Measurements from ENCODE around the gene MAD1L1.
"Not testable (repeated sequence)": the region's sequence is repeated elsewhere in the genome, so short reads cannot be mapped to it uniquely, and the experiment has no call there.

The MAD1L1 gene

GRCh38 chr7:1935176-1936005 is 297.4 kb downstream of the MAD1L1 start:
- no peak for DNase-seq

DNA sequence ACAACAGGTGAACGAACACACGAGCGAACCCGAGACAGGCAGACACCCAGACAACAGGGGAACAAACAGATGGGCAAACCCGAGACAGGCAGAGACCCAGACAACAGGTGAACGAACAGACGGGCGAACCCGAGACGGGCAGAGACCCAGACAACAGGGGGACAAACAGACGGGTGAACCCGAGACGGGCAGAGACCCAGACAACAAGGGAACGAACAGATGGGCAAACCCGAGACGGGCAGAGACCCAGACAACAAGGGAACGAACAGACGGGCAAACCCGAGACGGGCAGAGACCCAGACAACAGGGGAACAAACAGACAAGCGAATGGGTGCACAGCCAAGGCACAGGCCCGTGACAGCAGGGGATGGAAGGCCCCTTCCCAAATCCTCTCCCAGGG is 298.0 kb downstream of the MAD1L1 start:
- DNase-seq: no peak

- no peak for DNase-seq
Measured at GRCh38 chr7:1934017-1934416, 298.7 kb downstream of the MAD1L1 start.

DNA sequence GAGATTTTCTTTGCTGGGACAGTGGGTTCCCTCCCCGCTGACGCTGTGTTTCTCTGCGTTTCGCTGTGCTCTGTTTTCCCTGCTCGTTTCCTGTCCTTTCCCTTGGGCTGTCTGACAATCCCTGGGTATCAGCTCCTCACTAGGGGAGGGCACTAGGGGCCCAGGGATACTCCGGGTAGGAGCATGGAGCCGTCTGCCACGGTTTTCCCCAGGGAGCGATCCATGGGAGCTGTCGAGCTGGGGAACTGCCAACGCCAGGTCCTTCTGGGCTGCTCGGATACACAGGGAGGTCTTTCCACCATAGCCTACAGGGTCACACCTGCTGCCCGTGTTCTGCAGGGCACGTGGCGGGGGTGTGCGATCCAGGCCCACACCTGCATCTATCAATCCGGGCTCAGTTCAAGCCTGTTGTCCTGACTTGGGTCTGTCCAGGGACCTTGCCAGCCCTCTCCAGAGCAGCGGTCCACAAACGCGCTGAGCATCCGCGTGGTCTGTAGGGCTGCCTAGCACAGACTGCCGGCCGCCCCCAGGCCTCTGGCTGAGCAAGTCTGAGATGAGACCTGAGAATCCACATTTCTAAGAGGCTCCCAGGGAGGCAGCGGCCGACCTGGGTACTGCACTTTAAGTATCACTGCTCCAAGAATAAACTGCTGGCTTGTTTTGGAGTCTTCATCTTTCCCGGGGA is 299.5 kb downstream of the MAD1L1 start:
- no peak for DNase-seq

DNA sequence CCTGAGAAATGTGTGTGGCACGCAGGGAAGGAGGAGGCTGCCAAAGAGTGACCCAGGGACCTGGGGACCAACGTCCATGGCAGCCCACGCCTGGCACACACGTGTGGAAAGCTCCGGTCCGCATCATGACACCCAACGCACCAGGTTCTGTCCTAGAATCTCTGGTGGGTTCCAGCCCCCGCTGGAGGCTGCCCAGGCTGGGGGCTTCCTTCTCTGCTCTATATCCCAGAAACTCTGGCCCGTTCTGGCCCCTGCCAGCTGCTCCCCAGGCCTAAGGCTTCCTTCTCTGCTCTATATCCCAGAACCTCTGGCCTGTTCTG is 300.8 kb downstream of the MAD1L1 start:
- DNase-seq: no peak

- no peak for DNase-seq
Measured at GRCh38 chr7:1931256-1931950, 301.3 kb downstream of the MAD1L1 start.

- no peak for DNase-seq
Measured at GRCh38 chr7:1930381-1931065, 302.2 kb downstream of the MAD1L1 start.

DNA sequence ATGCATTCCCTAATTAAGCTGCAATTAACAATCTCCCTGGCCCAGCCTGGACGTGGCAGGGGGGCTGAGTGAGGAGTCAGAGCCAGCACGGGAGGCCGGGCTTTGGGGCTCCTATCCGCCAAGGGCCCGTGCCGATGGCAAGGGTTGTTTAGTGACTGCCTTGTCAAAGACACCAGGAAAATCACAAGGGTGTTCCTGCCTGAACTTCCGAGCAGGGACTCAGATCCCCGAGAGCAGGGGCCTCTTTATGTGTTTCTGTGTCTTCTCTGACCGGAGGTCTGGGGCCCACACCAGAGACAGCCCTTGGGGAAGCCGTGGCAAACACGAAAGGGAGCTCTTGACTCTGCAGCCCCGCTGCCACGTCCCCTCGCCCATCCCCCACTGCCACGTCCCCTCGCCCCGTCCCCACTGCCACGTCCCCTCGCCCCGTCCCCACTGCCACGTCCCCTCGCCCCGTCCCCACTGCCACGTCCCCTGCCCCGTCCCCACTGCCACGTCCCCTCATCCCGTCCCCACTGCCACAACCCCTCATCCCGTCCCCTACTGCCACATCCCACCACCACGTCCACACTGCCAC is 303.3 kb downstream of the MAD1L1 start:
- not testable (repeated sequence) for DNase-seq

DNA sequence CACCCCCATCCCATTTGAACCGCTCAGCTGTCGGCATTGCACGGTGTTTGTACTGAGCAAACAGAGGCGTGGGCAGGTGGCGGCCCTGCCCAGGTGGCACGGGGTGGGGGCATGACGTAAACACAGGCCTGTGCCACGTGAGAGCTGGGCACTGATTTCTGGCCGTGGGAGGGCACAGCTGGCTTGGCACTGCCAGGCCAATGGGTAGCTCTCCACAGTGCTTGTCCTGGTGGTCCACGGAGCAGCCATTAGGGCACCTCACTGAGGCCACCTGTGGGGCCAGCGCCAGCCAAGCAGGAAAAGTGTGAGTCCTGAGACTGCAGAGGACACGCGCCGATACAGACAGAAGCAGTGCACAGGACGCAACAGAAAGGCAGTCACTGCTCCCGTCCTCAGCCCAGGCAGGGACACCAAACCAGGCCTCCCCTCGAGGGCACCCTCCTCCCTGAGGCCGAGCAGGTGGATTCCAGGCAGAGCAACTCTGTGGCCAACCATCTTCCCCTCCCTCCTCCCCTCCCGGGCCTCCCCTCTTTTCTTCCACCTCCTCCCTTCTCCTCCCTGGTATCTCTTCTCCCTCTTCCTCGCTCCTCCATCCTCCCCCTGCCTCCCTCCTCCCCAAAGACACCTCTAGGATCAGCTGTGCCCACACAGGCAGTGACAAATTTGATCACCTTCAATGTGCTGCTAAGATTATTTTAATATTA is 303.9 kb downstream of the MAD1L1 start:
- DNase-seq: no peak

DNA sequence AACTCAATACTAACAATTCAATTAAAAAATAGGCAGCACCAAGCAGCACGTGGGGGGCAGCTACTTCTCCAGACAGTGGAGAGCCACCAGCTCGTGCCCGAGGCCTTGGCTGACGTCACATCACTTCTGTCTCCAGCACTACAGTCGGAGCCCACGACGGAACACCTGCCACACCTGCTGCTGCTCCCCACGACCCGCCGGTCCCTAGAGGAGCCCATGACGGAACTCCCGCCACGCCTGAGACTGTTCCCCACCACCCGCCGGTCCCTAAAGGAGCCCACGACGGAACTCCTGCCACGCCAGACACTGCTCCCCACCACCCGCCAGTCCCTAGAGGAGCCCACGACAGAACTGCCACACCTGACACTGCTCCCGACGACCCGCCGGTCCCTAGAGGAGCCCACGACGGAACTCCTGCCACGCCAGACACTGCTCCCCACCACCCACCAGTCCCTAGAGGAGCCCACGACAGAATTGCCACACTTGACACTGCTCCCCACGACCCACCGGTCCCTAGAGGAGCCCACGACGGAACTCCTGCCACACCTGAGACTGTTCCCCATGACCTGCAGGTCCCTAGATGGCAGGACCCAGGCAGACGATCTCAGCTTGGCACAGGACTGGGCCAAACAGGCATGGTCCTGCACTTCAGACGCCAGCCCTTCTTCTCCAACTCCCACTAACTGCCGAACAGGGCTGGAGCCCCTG is 304.7 kb downstream of the MAD1L1 start:
- no peak for DNase-seq

DNA sequence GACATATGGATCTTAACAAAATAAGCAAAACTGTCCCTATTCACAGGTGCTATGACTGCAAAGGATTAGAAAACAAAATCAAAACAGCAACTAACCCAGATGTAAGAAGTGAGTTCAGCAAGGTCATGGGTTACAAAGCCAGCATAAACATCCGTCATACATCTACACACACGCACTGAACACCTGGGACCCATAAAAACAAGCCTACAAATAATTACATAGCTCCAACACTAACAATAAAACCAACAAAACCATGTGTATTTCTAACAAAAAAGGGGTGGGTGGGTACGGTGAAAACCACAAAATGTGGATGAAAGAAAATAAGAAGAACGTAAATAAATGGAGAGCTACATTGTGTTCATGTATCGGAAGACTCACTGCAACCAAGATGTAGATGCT is 305.8 kb downstream of the MAD1L1 start:
- peak in 1 of 5 experiments; percentile 56 for DNase-seq

- DNase-seq: peak in 3 of 5 experiments; percentile 34 to 90 (median 44)
Measured at GRCh38 chr7:1925973-1926907, 306.5 kb downstream of the MAD1L1 start.

DNA sequence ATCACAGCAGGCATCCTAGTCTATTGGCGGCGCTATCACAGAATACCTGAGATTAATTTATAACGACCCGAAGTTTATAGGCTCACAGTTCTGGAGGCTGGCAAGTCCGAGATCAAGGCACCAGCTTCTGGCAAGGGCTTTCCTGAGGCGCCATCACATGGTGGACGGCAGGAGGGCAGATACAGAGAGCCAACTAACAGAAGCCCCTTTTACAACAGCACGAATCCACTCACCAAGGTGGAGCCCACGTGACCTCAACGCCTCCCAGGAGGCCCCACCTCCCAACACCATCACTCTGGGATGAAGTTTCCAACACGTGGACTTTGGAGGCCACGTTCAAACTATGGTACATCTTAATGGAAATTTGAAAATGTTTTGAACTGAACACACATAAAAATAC is 307.4 kb downstream of the MAD1L1 start:
- DNase-seq: peak in 1 of 5 experiments; percentile 41

- peak in 1 of 5 experiments; percentile 23 for DNase-seq
Measured at GRCh38 chr7:1924258-1924817, 308.4 kb downstream of the MAD1L1 start.

DNA sequence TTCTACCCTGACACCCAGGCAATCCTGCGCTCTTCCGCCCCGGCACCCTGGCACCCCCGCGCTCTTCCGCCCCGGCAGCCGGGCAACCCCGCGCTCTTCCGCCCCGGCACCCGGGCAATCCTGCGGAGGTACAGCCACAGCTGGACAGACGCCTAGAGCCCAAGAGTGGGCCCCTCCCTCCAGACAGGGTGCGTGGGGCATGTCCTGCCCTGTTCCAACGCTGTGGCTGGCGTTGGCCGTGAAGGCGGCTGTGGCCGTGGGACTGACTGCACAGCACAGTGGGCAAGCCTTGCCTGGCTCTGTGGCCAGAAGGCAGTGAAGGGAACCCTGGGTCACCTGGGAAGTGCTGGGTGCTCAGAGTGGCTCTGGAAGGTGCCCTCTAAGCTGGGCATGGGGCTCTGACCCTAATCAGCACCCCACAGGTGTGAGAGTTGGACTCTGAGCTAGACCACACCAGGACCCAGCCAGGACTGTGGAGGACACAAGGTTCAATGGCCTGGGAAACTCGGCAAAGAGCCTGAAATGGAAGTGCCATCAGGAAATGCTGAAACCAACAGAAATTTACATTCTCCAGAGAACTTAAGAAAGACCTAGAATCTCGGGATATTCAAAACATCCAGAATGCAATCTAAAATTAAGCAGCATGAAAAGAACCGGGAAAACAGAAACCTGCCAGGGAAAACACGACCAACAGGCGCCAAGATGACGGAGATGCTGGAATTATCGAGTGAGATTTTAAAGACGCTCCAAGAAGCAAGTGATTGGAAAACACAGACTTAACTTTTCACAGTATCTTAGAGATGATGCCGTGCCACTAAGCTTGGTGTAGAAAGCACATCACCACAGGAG is 309.1 kb downstream of the MAD1L1 start:
- no peak for DNase-seq

GRCh38 chr7:1922870-1923236 is 309.9 kb downstream of the MAD1L1 start:
- no peak for DNase-seq

DNA sequence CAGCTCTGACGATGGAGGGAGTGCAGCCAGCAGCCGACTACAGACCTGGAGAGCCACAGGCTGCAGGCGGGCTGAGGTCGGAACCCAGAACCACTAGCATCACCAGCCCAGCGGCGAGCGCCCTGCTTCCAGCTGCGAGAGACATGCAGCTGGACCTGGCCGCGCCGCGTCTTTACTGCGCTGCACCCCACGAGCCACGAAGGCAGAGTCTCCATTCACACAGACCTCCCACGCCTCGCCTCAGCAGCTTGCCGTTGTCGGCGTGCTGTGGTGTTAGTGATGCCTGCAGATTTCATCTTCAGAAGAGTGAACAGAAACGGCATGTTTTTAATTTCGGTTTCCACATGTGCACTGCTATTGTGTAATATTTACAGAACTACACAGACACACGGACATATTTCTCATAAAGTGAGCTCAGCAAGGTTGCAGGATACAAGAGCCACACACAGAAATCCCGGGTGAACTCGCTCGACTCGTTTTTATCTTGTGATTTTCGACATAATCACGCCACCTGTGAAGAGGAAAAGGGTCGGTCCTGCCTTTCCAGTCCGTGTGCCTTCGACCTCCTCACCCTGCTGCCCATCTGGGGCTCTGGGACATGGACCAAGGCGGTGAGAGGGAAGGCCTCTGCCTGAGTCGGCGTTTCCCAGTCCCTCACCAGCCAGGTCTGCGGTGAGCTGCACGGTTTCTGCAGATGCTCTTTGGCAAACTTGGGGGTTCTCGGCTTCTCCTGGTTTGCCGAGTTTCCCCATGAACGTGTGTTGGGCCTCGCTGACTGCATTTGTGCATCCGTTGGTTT is 310.5 kb downstream of the MAD1L1 start:
- DNase-seq: peak in 2 of 5 experiments; percentile 36 to 75

DNA sequence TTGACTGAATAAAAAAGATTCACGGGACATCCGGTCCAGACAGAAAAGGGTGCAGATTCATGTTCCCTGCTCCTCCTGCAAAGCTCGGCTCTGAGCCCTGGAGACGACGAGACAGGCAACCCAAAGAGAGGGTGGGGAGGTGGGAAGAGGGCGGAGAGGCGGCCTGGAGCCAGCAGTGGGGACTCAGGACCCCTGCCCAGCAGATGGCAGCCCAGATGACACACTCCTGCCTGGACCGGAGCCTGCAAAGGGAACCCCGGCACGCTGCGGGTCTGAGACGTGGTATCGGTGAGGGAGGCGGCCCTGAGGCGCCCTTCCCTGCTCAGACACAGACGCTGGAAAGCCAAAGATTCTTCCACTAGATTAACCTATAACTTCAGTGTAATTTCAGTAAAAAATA is 311.9 kb downstream of the MAD1L1 start:
- DNase-seq: no peak

All from T-helper 2 cell (primary cell).